GM13977 (cell line): ENCODE data around the gene NINJ2.

Source experiments
- DNase-seq: peaks from one replicate; pipeline ENCODE4 v3.0.0; 2012; ENCODE audit warnings: low spot score
- CTCF ChIP-seq: IDR thresholded peaks from 2 replicates; pipeline ENCODE4 v1.5.1; 2012; ENCODE audit warnings: mild to moderate bottlenecking, control low read depth; ENCODE audit not compliant: insufficient read depth; ENCODE audit errors: extremely low read depth, missing control alignments
- in situ Hi-C: fragments of 300-500 bp; cut with MboI; formaldehyde crosslinking; loops from one replicate; pipeline ENCODE4 v1.12.0; 2022; ENCODE audit warnings: low sequenced_read_pairs, low pct_unique_long_range_greater_than_20kb, mixed read lengths, inconsistent platforms; ENCODE audit not compliant: unreplicated experiment

Gene NINJ2

DNA sequence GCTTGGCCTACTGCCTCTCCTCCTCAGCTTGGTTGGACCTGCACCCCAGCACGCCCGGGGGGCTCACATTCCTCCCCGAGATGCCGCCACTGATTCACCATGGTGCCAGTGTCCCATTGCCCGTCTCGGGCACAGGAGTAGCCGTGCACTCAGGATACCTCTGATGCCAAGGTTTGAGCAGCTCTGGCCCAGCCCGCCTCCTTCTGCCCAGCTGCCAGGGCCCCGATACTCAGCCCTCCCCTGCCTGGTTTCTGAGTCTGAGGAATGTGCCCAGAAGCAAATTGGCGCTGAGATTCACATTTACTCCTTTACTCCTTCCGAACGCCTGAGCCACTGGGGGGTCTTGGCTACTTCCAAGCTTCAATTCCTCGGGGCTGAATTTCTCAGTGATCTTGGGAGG is 63.5 kb downstream of the NINJ2 start:
- no peak for TF ChIP-seq CTCF
- no peak for DNase-seq
- in situ Hi-C loops: no loop called here

GRCh38 chr12:597926-598568 is 65.2 kb downstream of the NINJ2 start:
- TF ChIP-seq CTCF: no peak
- no peak for DNase-seq
- in situ Hi-C loops: no loop called here

DNA sequence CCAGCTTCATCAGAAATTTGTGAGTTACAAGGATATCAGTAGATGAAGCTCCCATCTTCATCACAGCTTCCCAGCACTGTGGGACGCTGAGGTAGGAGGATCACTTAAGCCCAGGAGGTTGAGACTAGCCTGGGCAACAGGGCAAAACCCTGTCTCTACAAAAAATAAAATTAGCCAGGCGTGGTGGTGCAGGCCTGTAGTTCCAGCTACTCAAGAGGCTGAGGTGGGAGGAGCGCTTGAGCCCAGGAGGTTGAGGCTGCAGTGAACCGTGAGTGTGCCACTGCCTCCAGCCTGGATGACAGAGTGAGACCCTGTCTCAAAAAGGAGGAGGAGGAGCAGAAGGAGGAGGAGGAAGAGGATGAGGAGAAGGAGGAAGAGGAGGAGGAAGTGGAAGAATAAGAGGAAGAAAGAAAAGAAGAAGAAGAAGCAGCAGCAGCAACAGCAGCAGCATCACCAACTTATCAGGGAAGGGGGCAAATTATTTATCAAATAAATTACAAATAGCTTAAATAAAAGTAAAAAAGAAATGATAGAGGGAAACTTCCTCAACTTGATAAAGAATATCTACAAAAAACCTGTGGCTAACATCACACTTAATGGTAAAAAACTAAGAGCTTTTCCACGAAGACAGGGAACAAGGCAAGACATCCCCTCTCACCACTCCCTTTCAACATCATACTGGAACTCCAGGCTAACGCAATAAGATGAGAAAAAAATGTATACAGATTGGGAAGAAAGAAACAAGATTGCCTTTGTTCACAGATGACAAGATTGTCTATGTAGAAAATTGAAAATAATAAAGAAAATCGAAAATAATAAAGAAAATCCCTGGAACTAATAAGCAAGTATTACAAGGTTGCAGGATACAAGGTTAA is 69.6 kb downstream of the NINJ2 start:
- no peak for DNase-seq
- in situ Hi-C loops: no loop called here
- TF ChIP-seq CTCF: no peak

- in situ Hi-C loops: no loop called here
- no peak for DNase-seq
- TF ChIP-seq CTCF: no peak
Observed at GRCh38 chr12:592024-592505, 71.2 kb downstream of the NINJ2 start.

DNA sequence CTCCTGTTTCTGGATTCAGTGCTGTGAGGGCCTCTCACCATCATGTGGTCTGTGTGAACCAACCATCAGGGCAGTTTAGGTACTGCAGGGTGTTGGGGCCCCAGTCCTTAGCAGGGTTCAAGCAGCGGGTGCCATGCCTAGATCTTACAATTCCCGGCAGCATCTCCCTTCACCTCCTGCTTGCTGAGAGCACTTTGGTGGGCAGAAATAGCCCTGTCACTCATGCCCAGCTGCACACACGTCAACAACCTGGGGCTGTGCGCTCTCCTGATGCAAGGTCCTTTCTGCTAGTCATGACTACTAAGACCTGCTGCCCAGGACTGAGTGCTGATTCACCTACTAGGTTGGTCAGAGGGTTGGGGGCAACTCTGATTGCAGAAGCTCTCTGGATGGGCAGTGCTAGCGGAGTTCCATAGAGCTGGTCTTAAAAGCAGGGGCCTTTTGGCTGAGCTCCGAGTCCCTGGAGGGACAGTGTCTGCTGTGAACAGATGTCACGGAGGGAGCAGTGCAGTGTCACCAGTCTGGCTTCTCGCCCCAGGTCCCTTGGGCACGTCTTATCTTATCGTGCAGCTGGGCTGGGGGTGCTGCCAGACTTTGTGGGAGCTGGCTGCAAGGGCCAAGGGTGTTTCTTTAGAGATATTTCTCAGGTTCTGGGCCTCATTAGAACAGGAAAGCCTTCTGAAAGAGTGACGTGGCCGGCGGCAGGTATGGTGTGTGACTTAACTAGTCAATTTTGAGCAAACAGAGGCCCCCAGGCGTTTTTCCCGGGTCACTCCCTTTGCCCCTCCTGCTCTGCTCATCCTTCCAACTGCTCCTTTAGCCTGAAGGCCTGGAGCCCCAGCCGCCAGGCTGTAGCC is 71.8 kb downstream of the NINJ2 start:
- in situ Hi-C loops: no loop called here
- no peak for TF ChIP-seq CTCF
- no peak for DNase-seq

- in situ Hi-C loops: no loop called here
- no peak for DNase-seq
- TF ChIP-seq CTCF: no peak
Observed at GRCh38 chr12:590206-590750, 73.0 kb downstream of the NINJ2 start.
